Activated B cell treated with CpG ODN at 0.5 μM for 24 hours (primary cell): ENCODE results near the gene CTNNBL1. TPM values are rescaled to one million over a fixed set of nuclear protein-coding genes. Genes with fewer than 3 reads are reported as not detected.

Source experiments
- ATAC-seq: fragments of 200-7000 bp; cut with Tn5 transposase; one replicate; pipeline ENCODE4 v1.10.0; 2021; ENCODE audit warnings: low read depth, mild to moderate bottlenecking, moderate library complexity
- CTCF ChIA-PET: fragments of 350-600 bp; sonication (Branson Sonifier 250); formaldehyde crosslinking; loops from one replicate; lab custom pipeline; 2021; ENCODE audit warnings: antibody characterized with exemption; lab: Charles Lee
- POLR2A ChIA-PET: fragments of 350-600 bp; sonication (Branson Sonifier 250); formaldehyde crosslinking; loops from one replicate; lab custom pipeline; 2021; ENCODE audit warnings: antibody characterized with exemption; lab: Charles Lee
- DNase-seq: peaks from one replicate; pipeline ENCODE4 v3.0.0; 2022
- H3K27ac Mint-ChIP-seq: one replicate; pipeline ENCODE4 v1.8.0; 2020; ENCODE audit warnings: mixed read lengths
- H3K27me3 Mint-ChIP-seq: one replicate; pipeline ENCODE4 v1.8.0; 2021; ENCODE audit warnings: mixed read lengths
- H3K36me3 Mint-ChIP-seq: one replicate; pipeline ENCODE4 v1.8.0; 2021; ENCODE audit warnings: low read depth, mixed read lengths
- H3K4me1 Mint-ChIP-seq: one replicate; pipeline ENCODE4 v1.8.0; 2021; ENCODE audit warnings: mixed read lengths
- H3K4me3 Mint-ChIP-seq: one replicate; pipeline ENCODE4 v1.8.0; 2020; ENCODE audit warnings: mild to moderate bottlenecking, mixed read lengths
- H3K9me3 Mint-ChIP-seq: one replicate; pipeline ENCODE4 v1.8.0; 2020; ENCODE audit warnings: mixed read lengths
- CTCF ChIP-seq: fragments of 200-600 bp; IDR thresholded peaks from one replicate; pipeline ENCODE4 v1.8.0; 2022; ENCODE audit warnings: antibody characterized with exemption, mild to moderate bottlenecking
- intact Hi-C: fragments of 100-400 bp; cut with micrococcal nuclease; formaldehyde crosslinking; loops from one replicate; pipeline ENCODE4 v1.15.1; 2024
- total RNA-seq: library from RNA; stranded (reverse); gene quantifications from 2 replicates; pipeline ENCODE4 v1.2.3, GENCODE V29; 2022

CTNNBL1 gene
- total RNA-seq, 1 donor from 2014 or later: 102 TPM

GRCh38 chr20:37868851-37869333 lies 175.1 kb downstream of the CTNNBL1 start:
- CTCF ChIA-PET: no interaction called here

GRCh38 chr20:37869334-37869861 lies 175.6 kb downstream of the CTNNBL1 start:
- H3K36me3 Mint-ChIP-seq: peaks cover 92% of the 10 kb centered on the region
- H3K9me3 Mint-ChIP-seq: no peaks in the 10 kb centered on the region
- no peak for ATAC-seq
- no peak overlapping the region for H3K4me3 Mint-ChIP-seq
- peak overlapping the region; percentile 24 for H3K27ac Mint-ChIP-seq
- ChIA-PET POLR2A (no interaction called here), CTCF (no interaction called here)
- H3K27me3 Mint-ChIP-seq: no peaks in the 10 kb centered on the region
- no peak for DNase-seq
- TF ChIP-seq CTCF: no peak
- no peaks in the 10 kb centered on the region for H3K4me1 Mint-ChIP-seq
- intact Hi-C loops: no loop called here

More at GRCh38 chr20:37868851-37869333, 175.1 kb downstream of the CTNNBL1 start:
- H3K27ac Mint-ChIP-seq: no peak overlapping the region
- TF ChIP-seq CTCF: no peak
- ATAC-seq (no peak), DNase-seq (no peak)
- H3K36me3 Mint-ChIP-seq: peaks cover 91% of the 10 kb centered on the region
- intact Hi-C loops: no loop called here
- H3K27me3 Mint-ChIP-seq: no peaks in the 10 kb centered on the region
- POLR2A ChIA-PET: no interaction called here
- H3K4me1 Mint-ChIP-seq: no peaks in the 10 kb centered on the region
- H3K4me3 Mint-ChIP-seq: no peak overlapping the region
- H3K9me3 Mint-ChIP-seq: no peaks in the 10 kb centered on the region

- Mint-ChIP-seq H3K9me3 (no peaks in the 10 kb centered on the region), H3K27me3 (no peaks in the 10 kb centered on the region), H3K36me3 (peaks cover 88% of the 10 kb centered on the region), H3K4me1 (no peaks in the 10 kb centered on the region), H3K4me3 (no peak overlapping the region), H3K27ac (no peak overlapping the region)
- DNase-seq: no peak
- POLR2A ChIA-PET: no interaction called here
- intact Hi-C loops: no loop called here
- no peak for ATAC-seq
- CTCF ChIA-PET: no interaction called here
- no peak for TF ChIP-seq CTCF
These were observed 176.5 kb downstream of the CTNNBL1 start for GRCh38 chr20:37870294-37870693.

GRCh38 chr20:37871751-37872150 lies 177.9 kb downstream of the CTNNBL1 start:
- Mint-ChIP-seq H3K27me3 (no peaks in the 10 kb centered on the region), H3K27ac (no peak overlapping the region), H3K4me1 (no peaks in the 10 kb centered on the region), H3K9me3 (no peaks in the 10 kb centered on the region), H3K36me3 (peaks cover 76% of the 10 kb centered on the region), H3K4me3 (no peak overlapping the region)
- CTCF ChIA-PET: no interaction called here
- POLR2A ChIA-PET: no interaction called here
- intact Hi-C loops: no loop called here
- no peak for TF ChIP-seq CTCF
- ATAC-seq (no peak), DNase-seq (no peak)

- Mint-ChIP-seq H3K4me3 (no peak overlapping the region), H3K4me1 (no peaks in the 10 kb centered on the region), H3K27ac (no peak overlapping the region), H3K9me3 (no peaks in the 10 kb centered on the region), H3K27me3 (no peaks in the 10 kb centered on the region), H3K36me3 (peaks cover 73% of the 10 kb centered on the region)
- no peak for TF ChIP-seq CTCF
- DNase-seq: no peak
- POLR2A ChIA-PET: no interaction called here
- ATAC-seq: no peak
- intact Hi-C loops: no loop called here
- CTCF ChIA-PET: no interaction called here
These were observed 178.3 kb downstream of the CTNNBL1 start for GRCh38 chr20:37872161-37872560.
